Embryonic facial prominence (tissue), 1 donor: Measurements from ENCODE around the gene ASS1.

Experiments
- DNase-seq: peaks from one replicate; pipeline ENCODE4 v3.0.0-alpha.2; 2016; ENCODE audit errors: extremely low spot score

ASS1 gene

DNA sequence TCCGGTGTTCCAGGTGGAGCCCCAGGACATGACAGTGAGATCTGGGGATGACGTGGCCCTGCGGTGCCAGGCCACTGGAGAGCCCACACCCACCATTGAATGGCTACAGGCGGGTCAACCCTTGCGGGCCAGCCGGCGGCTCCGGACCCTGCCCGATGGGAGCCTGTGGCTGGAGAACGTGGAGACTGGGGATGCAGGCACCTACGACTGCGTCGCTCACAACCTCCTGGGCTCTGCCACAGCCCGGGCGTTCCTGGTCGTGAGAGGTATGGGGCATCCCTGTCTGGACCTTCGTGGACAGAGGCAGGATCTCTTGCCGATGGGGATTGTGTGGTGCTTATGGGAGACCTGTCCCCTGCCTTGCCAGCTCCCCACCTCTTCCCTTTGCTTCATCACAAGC lies 26.0 kb upstream of the ASS1 start:
- DNase-seq = no peak

DNA sequence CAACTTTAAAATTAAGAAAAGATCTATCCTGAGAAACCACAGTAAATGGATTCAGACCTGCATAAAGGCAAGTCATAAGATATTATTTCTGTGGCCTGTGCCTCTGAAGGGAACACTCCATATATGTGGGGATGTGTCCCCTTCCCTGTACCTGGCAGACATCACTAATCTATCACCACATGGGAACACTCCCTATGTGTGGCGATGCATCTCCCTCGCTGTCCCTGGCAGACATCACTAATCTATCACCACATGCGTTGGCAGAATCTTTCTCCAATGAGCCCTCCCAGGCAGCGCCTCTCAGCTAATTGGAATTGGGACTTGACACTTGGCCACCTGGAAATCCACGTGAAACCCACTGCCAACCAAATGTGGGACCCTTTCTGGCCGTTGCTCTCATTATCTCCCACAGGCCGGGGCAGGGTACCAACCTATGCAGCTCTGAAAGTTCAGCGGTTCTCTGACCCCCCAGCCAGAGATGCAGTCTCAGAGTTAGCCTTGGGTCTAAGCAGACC lies 25.2 kb upstream of the ASS1 start:
- DNase-seq = no peak

- no peak for DNase-seq
These were observed 23.5 kb upstream of the ASS1 start for GRCh38 chr9:130421154-130421801.

GRCh38 chr9:130421802-130422276 lies 22.9 kb upstream of the ASS1 start:
- no peak for DNase-seq

DNA sequence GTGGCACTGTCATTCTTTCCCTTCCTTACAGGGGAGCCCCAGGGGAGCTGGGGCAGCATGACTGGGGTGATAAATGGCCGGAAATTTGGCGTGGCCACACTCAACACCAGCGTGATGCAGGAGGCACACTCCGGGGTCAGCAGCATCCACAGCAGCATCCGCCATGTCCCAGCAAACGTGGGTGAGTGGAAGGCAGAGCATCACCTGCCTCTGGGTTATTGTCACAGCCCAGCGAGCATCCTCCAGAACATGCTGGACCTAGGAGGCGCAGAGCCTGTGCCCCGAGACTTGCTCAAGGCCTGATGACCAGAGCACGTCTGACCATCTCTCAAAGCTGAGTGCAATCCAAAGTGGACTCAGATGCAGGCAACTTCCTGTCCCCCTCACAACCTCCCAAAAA lies 22.2 kb upstream of the ASS1 start:
- DNase-seq = no peak

DNA sequence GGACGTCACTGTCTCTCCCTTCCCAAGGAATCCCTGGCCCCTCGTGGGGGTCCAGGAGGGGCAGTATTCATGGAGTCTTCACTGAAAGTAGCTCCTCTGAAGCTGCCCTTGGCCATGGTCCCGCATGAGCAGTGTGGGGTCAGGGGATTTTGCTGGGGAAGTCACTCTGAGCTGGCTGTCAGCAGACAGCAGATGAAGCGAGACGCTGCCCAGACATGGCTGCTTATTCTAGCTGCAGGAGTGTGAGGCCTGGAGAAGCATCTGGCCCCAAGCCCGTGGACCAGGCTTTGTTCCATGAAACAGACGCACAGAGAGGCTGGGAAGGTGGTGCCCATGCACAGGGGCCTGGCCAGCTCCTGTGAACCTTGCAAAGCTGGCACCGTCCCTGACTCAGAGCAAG lies 21.5 kb upstream of the ASS1 start:
- DNase-seq = no peak

GRCh38 chr9:130424595-130425454 lies 19.9 kb upstream of the ASS1 start:
- no peak for DNase-seq

GRCh38 chr9:130425741-130426466 lies 18.9 kb upstream of the ASS1 start:
- no peak for DNase-seq

GRCh38 chr9:130426467-130426773 lies 18.3 kb upstream of the ASS1 start:
- DNase-seq = no peak

- DNase-seq = no peak
These were observed 17.9 kb upstream of the ASS1 start for GRCh38 chr9:130426883-130427282.

GRCh38 chr9:130427326-130427725 lies 17.4 kb upstream of the ASS1 start:
- DNase-seq = no peak

- DNase-seq = no peak
These were observed 16.6 kb upstream of the ASS1 start for GRCh38 chr9:130428086-130428665.

- DNase-seq = no peak
These were observed 15.4 kb upstream of the ASS1 start for GRCh38 chr9:130429381-130429780.

DNA sequence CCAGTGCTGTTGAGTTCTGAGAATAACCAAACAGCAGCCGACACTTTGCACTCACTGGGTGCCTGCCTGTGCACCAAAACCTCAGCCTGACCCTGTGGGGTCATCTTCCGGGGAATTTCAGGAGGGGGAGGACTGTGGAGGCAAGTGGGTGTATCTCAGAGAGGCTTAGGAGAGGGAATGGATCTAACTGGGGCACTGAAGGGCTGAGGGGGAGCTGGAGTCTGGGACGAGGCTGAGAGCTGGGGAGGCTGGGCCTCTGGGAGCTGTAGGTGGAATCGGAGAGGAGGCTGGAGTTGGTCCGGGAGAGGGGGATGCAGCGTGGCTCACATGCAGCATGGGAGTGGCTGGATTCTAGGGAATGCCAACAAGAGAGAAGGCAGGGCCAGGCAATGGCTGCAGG lies 14.9 kb upstream of the ASS1 start:
- no peak for DNase-seq

DNA sequence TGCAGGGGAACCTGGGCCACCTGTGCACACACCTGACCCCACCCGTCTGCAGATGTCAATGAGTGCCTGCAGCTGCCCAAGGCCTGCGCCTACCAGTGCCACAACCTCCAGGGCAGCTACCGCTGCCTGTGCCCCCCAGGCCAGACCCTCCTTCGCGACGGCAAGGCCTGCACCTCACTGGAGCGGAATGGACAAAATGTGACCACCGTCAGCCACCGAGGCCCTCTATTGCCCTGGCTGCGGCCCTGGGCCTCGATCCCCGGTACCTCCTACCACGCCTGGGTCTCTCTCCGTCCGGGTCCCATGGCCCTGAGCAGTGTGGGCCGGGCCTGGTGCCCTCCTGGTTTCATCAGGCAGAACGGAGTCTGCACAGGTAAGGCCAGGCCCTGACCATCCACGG lies 14.5 kb upstream of the ASS1 start:
- no peak for DNase-seq

DNA sequence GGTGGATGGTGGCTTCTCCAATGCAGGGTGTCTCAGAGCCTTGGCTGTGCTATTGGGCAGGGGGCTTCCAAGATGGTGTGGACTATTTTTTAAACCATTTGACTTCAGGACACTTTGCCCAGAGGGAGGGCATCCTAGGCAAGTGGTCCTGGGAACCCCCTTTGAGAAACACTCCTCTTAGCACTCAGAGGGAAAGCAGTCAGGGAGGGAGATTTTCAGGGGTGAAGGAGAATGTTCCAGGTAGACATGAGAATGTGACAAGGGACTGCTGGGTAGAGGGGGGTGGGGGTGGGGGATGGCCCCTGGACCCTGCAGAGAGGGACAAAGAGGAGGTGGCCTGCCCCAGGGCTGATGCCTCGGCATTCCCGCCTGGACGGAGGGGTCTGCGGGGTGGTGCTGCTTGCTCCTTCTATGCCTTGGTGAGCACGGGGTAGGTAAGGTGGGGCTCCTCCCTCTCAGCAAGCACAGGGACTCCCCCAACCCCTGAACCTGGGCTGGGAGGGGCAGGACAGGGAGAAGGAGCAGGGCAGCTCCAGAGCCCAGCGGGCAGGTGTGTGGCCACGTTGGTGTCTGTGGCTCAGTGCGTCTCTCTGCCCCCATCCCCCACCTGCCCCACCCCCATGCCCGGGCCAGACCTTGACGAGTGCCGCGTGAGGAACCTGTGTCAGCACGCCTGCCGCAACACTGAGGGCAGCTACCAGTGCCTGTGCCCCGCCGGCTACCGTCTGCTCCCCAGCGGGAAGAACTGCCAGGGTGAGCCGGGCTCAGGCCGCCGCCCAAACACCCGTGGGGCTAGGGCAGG lies 13.8 kb upstream of the ASS1 start:
- no peak for DNase-seq

DNA sequence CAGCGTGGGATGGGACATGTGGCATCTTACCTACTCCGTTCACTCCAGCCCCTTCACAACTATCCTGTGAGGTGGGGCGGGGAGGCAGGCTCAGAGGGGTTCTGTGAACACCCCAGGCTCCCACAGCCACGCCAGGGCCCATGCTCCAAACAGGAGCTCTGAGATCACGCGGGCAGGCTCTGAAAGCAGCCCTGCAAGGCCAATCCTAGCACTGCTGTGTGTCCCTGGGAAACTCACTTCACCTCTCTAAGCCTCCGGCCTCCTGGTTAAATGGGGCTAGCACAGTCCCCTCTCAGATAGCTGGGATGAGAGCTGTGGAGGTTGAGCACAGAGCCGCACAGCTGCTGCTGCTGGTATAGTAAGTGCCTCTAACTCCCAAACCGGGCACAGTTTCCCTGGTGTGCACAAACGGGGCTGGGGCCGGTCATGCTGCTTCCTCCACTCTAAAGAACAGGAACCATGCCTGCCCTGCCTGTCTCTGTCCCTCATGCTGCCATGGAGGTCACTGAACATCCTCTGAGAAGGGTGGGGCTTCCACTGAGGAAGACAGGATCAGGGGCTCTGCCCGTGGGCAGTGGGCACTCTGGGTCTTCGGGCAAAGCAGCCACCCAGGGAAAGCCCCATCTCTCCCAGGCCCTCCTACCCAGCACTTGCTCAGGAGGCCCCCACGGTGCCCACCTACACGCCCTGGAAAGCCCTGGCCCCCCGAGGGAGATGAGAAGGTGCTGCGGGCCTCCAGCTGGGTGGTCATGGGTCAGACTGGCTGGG lies 13.0 kb upstream of the ASS1 start:
- DNase-seq = no peak

GRCh38 chr9:130432362-130432761 lies 12.4 kb upstream of the ASS1 start:
- DNase-seq = no peak

DNA sequence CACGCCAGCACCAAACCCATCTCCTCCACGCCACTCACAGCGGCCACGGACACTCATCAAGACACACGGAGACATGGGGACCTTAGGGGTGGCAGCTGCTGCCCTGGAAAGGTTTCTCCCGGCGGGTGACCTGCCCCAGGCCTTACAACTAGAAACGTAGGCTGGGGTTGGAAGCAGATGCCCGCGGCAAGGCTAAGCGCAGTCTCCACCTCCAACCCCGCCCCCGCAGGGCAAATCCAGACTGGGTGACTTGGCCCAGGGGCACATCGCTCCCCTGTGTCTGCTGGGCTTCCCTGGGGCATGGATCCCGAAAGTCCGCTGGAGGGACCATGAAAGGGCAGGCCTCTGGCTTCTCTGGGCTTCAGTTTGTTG lies 12.0 kb upstream of the ASS1 start:
- DNase-seq = no peak

DNA sequence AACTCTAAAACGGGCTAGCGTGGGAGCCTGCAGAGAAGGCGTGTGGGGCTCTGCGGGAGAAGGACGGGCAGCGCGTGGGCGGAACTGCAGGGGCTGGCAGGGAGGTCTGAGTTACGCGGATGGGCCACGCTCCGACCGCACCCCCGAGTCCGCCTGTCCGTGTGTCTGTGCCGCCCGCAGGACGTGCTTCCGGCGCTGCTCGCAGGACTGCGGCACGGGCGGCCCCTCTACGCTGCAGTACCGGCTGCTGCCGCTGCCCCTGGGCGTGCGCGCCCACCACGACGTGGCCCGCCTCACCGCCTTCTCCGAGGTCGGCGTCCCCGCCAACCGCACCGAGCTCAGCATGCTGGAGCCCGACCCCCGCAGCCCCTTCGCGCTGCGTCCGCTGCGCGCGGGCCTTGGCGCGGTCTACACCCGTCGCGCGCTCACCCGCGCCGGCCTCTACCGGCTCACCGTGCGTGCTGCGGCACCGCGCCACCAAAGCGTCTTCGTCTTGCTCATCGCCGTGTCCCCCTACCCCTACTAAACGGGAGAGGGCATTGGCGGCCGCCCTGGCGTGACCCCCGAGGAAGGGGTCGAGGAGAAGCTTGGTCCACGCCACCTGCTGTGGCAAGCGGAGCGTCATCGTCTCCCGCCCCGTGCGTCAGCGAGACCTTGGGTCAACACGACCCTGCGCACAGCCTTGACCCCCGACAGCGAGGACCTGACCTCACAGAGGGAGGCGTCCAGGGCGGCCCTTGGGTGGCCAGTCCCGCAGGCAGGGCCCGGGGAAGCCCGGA lies 11.4 kb upstream of the ASS1 start:
- DNase-seq = no peak
